Measurements from ENCODE around the gene ZBTB40. TPM values are rescaled to one million over a fixed set of nuclear protein-coding genes. Genes with fewer than 3 reads are reported as not detected.

Gene ZBTB40
- total RNA-seq, 4 donors from 2014 or later, result 13.8 to 21.1 (median 18.4) TPM

- H3K4me3 ChIP-seq, result no peak overlapping the region
- peaks cover 13 to 30% (median 17%) of the 10 kb centered on the region in 4 donors for H3K4me1 ChIP-seq
- intact Hi-C loops (cut with DNase I), result no loop called here
- H3K27me3 ChIP-seq, result no peaks in the 10 kb centered on the region
- no peaks in the 10 kb centered on the region for H3K9me3 ChIP-seq
- no peak overlapping the region for H3K27ac ChIP-seq (replicated peaks in 1 of 4)
- TF ChIP-seq POLR2A (IDR thresholded peaks at IDR 0.05; ENCODE audit: low read depth) (no peak), EP300 (IDR thresholded peaks at IDR 0.05) (no peak), CTCF (IDR thresholded peaks at IDR 0.05) (no peak), POLR2AphosphoS5 (IDR thresholded peaks at IDR 0.05) (no peak)
- DNase-seq (ENCODE audit: extremely low spot score), result no peak
- 82% methylated on average over 3 of the region's 11 CpGs for WGBS
- H3K36me3 ChIP-seq, result peaks cover 36 to 81% (median 68%) of the 10 kb centered on the region in 4 donors
These were observed 74.4 kb downstream of the ZBTB40 start for GRCh38 chr1:22526098-22526497.

GRCh38 chr1:22526677-22527076 is 75.0 kb downstream of the ZBTB40 start:
- intact Hi-C loops (cut with DNase I), result no loop called here
- WGBS, result 67% methylated on average over 3 of the region's 5 CpGs
- H3K4me3 ChIP-seq, result no peak overlapping the region
- no peak for DNase-seq (ENCODE audit: extremely low spot score)
- H3K27me3 ChIP-seq, result no peaks in the 10 kb centered on the region
- H3K9me3 ChIP-seq, result no peaks in the 10 kb centered on the region
- no peak for TF ChIP-seq EP300 (IDR thresholded peaks at IDR 0.05)
- TF ChIP-seq CTCF (IDR thresholded peaks at IDR 0.05), result no peak
- no peak for TF ChIP-seq POLR2A (IDR thresholded peaks at IDR 0.05; ENCODE audit: low read depth)
- no peak for TF ChIP-seq POLR2AphosphoS5 (IDR thresholded peaks at IDR 0.05)
- H3K4me1 ChIP-seq, result peaks cover 17 to 36% (median 23%) of the 10 kb centered on the region in 4 donors
- H3K36me3 ChIP-seq, result peaks cover 31 to 75% (median 62%) of the 10 kb centered on the region in 4 donors
- H3K27ac ChIP-seq (replicated peaks in 1 of 4), result no peak overlapping the region

- H3K27ac ChIP-seq (replicated peaks in 1 of 4), result no peak overlapping the region
These were observed 75.5 kb downstream of the ZBTB40 start for GRCh38 chr1:22527122-22527521.

GRCh38 chr1:22527555-22528296 is 76.1 kb downstream of the ZBTB40 start:
- peaks cover 19 to 45% (median 31%) of the 10 kb centered on the region in 4 donors for H3K4me1 ChIP-seq
- no peaks in the 10 kb centered on the region for H3K27me3 ChIP-seq
- no peak for DNase-seq (ENCODE audit: extremely low spot score)
- WGBS, result 83% methylated on average over 15 of the region's 15 CpGs
- H3K9me3 ChIP-seq, result no peaks in the 10 kb centered on the region
- no peak for TF ChIP-seq EP300 (IDR thresholded peaks at IDR 0.05)
- peak in 2 of 3 experiments; percentile 12 to 15 for TF ChIP-seq CTCF (IDR thresholded peaks at IDR 0.05)
- H3K36me3 ChIP-seq, result peaks cover 21 to 64% (median 51%) of the 10 kb centered on the region in 4 donors
- no peak overlapping the region for H3K4me3 ChIP-seq
- H3K27ac ChIP-seq (replicated peaks in 1 of 4), result no peak overlapping the region
- intact Hi-C loops (cut with DNase I), result no loop called here

More at GRCh38 chr1:22527122-22527521, 75.5 kb downstream of the ZBTB40 start:
- TF ChIP-seq EP300 (IDR thresholded peaks at IDR 0.05), result no peak
- TF ChIP-seq CTCF (IDR thresholded peaks at IDR 0.05), result no peak
- TF ChIP-seq POLR2AphosphoS5 (IDR thresholded peaks at IDR 0.05), result no peak
- WGBS, result 80% methylated on average over 7 of the region's 7 CpGs
- no peak for DNase-seq (ENCODE audit: extremely low spot score)
- H3K4me1 ChIP-seq, result peaks cover 19 to 40% (median 28%) of the 10 kb centered on the region in 4 donors
- H3K9me3 ChIP-seq, result no peaks in the 10 kb centered on the region
- intact Hi-C loops (cut with DNase I), result no loop called here
- H3K27me3 ChIP-seq, result no peaks in the 10 kb centered on the region
- H3K4me3 ChIP-seq, result no peak overlapping the region
- peaks cover 27 to 71% (median 57%) of the 10 kb centered on the region in 4 donors for H3K36me3 ChIP-seq

Measured in esophagus muscularis mucosa (tissue), 4 donors.